ENCODE measurements around the gene AADACL4. TPM values are rescaled to one million over a fixed set of nuclear protein-coding genes. Genes with fewer than 3 reads are reported as not detected.
A peak's percentile ranks its signal among the peaks of the same experiment; 100 is the strongest.

Gene AADACL4
- total and polyA plus RNA-seq, 9 of the 15 experiments (the other 6 are each of a cell fraction or from before 2014, with no cell fraction given): not detected

GRCh38 chr1:12640237-12640957, 3.5 kb upstream of the AADACL4 start:
- FAIRE-seq (no peak), ATAC-seq (no peak), DNase-seq (ENCODE audit: extremely low read depth in 1 of 4, low spot score in 3 of 4) (no peak)
- ChIA-PET POLR2A (interaction anchor here (0.6 to 1.7 kb wide), 4 partner anchors 9 to 48 kb away, joined by 3 to 4 read pairs (median 4); no protein-coding TSS in a partner anchor), CTCF (ENCODE audit: low intra/inter-chr PET ratio) (no interaction called here)
- no peak overlapping the region for H3K4me3 ChIP-seq
- no TSS peak for BruUV-seq (replicated peaks)
- no peak overlapping the region for H3K27ac ChIP-seq (ENCODE audit: extremely low read depth, low read depth, low read length)
- H3K4me2 ChIP-seq (ENCODE audit: insufficient read depth, low read length): no peak overlapping the region
- 53% methylated on average over 7 of the region's 7 CpGs for WGBS (ENCODE audit: insufficient coverage, low coverage, missing lambda C conversion rate)
- H4K20me1 ChIP-seq (replicated peaks; ENCODE audit: control insufficient read depth, insufficient read depth, low read length): no peaks in the 10 kb centered on the region
- H2AFZ ChIP-seq (ENCODE audit: low read depth, low read length): no peak overlapping the region
- H3K9me3 ChIP-seq (replicated peaks; ENCODE audit: control insufficient read depth, insufficient read depth, low read depth, low read length): peaks cover 25% of the 10 kb centered on the region
- no peaks in the 10 kb centered on the region for H3K9me1 ChIP-seq (ENCODE audit: control insufficient read depth, insufficient read depth, low read length)
- intact Hi-C loops (cut with micrococcal nuclease): no loop called here
- in situ Hi-C loops (cut with MboI): no loop called here
- no peak overlapping the region for H3K9ac ChIP-seq (ENCODE audit: insufficient read depth in 1 of 2, low read depth in 2 of 2, low read length in 2 of 2)
- peaks cover 4% of the 10 kb centered on the region; the same call in 1 of the 3 replicates for H3K36me3 ChIP-seq (ENCODE audit: control insufficient read depth, insufficient read depth, low read length)
- H3K4me1 ChIP-seq (replicated peaks in 1 of 2; ENCODE audit: control insufficient read depth in 2 of 2, insufficient read depth in 2 of 2, low read length in 2 of 2): peaks cover 0 to 2% of the 10 kb centered on the region in 2 experiments; a peak in 1 of 5 replicates
- no peaks in the 10 kb centered on the region for H3K27me3 ChIP-seq (ENCODE audit: control insufficient read depth in 2 of 2, insufficient read depth in 2 of 2, low read length in 2 of 2)
- no peaks in the 10 kb centered on the region for H3K79me2 ChIP-seq (ENCODE audit: control insufficient read depth, insufficient read depth, low read length)
- TF ChIP-seq ZNF561 (CRISPR knock-in tag; conservative IDR thresholded peaks at IDR 0.05) (peak; percentile 90), ZNF347 (CRISPR knock-in tag; IDR thresholded peaks at IDR 0.05; ENCODE audit: low read depth) (no peak), ZBTB33 (CRISPR knock-in tag; IDR thresholded peaks at IDR 0.05) (peak; percentile 72), JUND (IDR thresholded peaks at IDR 0.05; ENCODE audit: borderline replicate concordance, low read depth, low read length) (no peak), JUND (tag; IDR thresholded peaks at IDR 0.05; ENCODE audit: borderline replicate concordance, low read depth, low read length) (no peak), TRIM28 (IDR thresholded peaks at IDR 0.05) (peak; percentile 99), FOS (IDR thresholded peaks at IDR 0.05; ENCODE audit: extremely low read depth, insufficient read length) (no peak), ZNF318 (IDR thresholded peaks at IDR 0.05; ENCODE audit: borderline replicate concordance in 1 of 2, low read depth in 1 of 2) (peak in 1 of 2 experiments; percentile 45; a peak in 1 of 4 replicates), ATF1 (CRISPR knock-in tag; IDR thresholded peaks at IDR 0.05) (no peak), ATF1 (tag; IDR thresholded peaks at IDR 0.05) (no peak), LEF1 (IDR thresholded peaks at IDR 0.05) (peak; percentile 54; the same call in 1 of the 2 replicates), CBX1 (IDR thresholded peaks at IDR 0.05; ENCODE audit: low read depth) (peak; percentile 92), HMGN3 (IDR thresholded peaks at IDR 0.05; ENCODE audit: borderline replicate concordance, extremely low read depth, insufficient read length, low read depth, low read length) (no peak)

All from K562 (cell line).